MCF 10A (cell line): ENCODE data around the gene ARL15. TPM values are rescaled to one million over a fixed set of nuclear protein-coding genes. Genes with fewer than 3 reads are reported as not detected.
"Not testable (repeated sequence)": the region's sequence is repeated elsewhere in the genome, so short reads cannot be mapped to it uniquely, and the experiment has no call there.

Experiments used
- Bru-seq: library from RNA; stranded (reverse); fragments of 400-500 nt; gene quantifications from one replicate; lab custom pipeline; 2021; lab: Mats Ljungman, UMichigan
- BruChase-seq, 2 experiments: library from RNA; stranded (reverse); fragments of 400-500 nt; gene quantifications; one replicate each; lab custom pipeline; 2021; lab: Mats Ljungman, UMichigan
- BruUV-seq: library from RNA; stranded (reverse); fragments of 400-500 nt; replicated peaks from 2 replicates; lab custom pipeline; 2021; lab: Mats Ljungman, UMichigan
- CTCF ChIA-PET: fragments of 300-600 bp; sonication (Branson Sonifier 250); formaldehyde crosslinking; extraction: SDS; loops from one replicate; lab custom pipeline; 2021; ENCODE audit warnings: antibody characterized with exemption, inconsistent platforms; lab: Yijun Ruan, JAX
- POLR2A ChIA-PET: fragments of 300-600, 350-650 bp; sonication (Branson Sonifier 250); formaldehyde crosslinking; extraction: SDS; loops from one replicate; lab custom pipeline; 2020; ENCODE audit warnings: antibody characterized with exemption, inconsistent platforms; lab: Yijun Ruan, JAX
- DNase-seq: peaks from one replicate; pipeline ENCODE4 v3.0.0-alpha.2; 2018; ENCODE audit not compliant: unreplicated experiment
- H3K27ac Mint-ChIP-seq: one replicate; pipeline ENCODE4 v1.8.0; 2022; ENCODE audit warnings: mild to moderate bottlenecking, low read depth, mixed read lengths; ENCODE audit not compliant: unreplicated experiment
- H3K27me3 Mint-ChIP-seq: one replicate; pipeline ENCODE4 v1.8.0; 2022; ENCODE audit warnings: mixed read lengths; ENCODE audit not compliant: insufficient read depth, unreplicated experiment
- H3K36me3 Mint-ChIP-seq: one replicate; pipeline ENCODE4 v1.8.0; 2022; ENCODE audit warnings: mild to moderate bottlenecking, moderate library complexity, mixed read lengths; ENCODE audit not compliant: insufficient read depth, unreplicated experiment
- H3K4me1 Mint-ChIP-seq: one replicate; pipeline ENCODE4 v1.8.0; 2022; ENCODE audit warnings: mixed read lengths; ENCODE audit not compliant: insufficient read depth, unreplicated experiment
- H3K4me3 Mint-ChIP-seq: one replicate; pipeline ENCODE4 v1.8.0; 2022; ENCODE audit warnings: mild to moderate bottlenecking, moderate library complexity, mixed read lengths; ENCODE audit not compliant: unreplicated experiment
- H3K9me3 Mint-ChIP-seq: one replicate; pipeline ENCODE4 v1.8.0; 2022; ENCODE audit warnings: mixed read lengths; ENCODE audit not compliant: unreplicated experiment
- intact Hi-C: fragments of 100-400 bp; cut with micrococcal nuclease; formaldehyde crosslinking; loops from 2 replicates; pipeline ENCODE4 v1.14.1; 2022
- long read RNA-seq: library from polyadenylated mRNA; stranded (forward); transcript quantifications from one replicate; pipeline ENCODE4 v2.0.0, GENCODE V29; 2022
- total RNA-seq: library from RNA; stranded (reverse); gene quantifications from 2 replicates; pipeline ENCODE4 v1.2.3, GENCODE V29; 2022
- TF ChIP-seq, protein P1 (sequence below): fragments of 200-600 bp; IDR thresholded peaks from one replicate; pipeline ENCODE4 v1.8.0; 2022; ENCODE audit warnings: antibody characterized with exemption, mild to moderate bottlenecking; ENCODE audit not compliant: unreplicated experiment

Gene ARL15
- total RNA-seq (10.1 and 11.3 TPM in 2 replicates), Bru-seq, nascent RNA (percentile 55 among the genes with signal in this experiment), BruChase-seq, experiment 1, labeled RNA remaining after a 6-hour chase (percentile 57 among the genes with signal in this experiment), BruChase-seq, experiment 2, labeled RNA remaining after a 2-hour chase (percentile 59 among the genes with signal in this experiment)
- long read RNA-seq, partial matches to known transcripts, result 0 of 3 reads
- long read RNA-seq, other reads (novel, unspliced or antisense), result 1 of 3 reads

DNA sequence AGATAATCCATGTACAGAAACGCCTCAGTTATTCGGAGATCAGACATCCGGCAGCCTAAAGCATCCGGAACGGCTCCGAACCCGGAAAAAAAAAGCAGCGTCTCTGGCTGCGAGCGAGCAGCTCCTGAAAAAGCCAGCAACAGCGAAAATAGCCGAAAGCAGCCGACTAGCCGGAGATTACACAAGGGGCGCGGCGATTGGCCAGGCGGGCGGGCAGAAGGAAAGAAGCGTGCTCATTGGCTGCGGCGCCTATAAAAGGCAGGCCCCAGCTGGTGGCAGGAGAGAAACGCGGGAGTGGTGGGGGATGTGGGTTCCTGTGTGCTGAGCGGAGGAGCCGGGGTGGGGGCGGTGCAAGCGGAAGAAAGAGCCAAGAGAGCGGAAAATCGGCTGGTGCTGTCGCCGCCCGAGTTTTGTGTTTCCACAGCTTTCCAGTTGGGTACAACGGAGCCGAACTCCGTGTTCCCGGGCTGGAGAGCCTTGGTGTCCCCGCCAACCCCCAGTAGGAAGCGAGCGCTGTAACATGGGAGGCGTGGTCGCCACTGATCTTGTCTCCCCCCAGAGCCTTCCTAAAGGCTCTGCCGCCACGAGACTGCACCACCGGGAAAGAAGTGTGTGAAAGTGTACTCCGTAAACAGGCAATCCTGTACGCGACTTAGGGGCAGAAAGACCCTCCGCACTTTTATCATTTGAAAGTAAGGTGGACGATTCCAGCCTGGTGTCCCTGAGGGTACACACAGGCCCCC is at the start of gene ARL15:
ARL15 (minus strand) TSS at position 141 of the 743 bp plus-strand sequence.
- POLR2A ChIA-PET, result interaction anchor here (0.5 to 4.3 kb wide), 53 partner anchors 9 to 1708 kb away, joined by 3 to 85 read pairs (median 4); partner anchors contain the start of genes DHX29, HSPB3 and PLPP1
- DNase-seq, result peak; percentile 98
- intact Hi-C loops, result loop anchor here (1.0 to 10.0 kb wide), 4 partner anchors 68 to 584 kb away; no protein-coding TSS in a partner anchor

DNA sequence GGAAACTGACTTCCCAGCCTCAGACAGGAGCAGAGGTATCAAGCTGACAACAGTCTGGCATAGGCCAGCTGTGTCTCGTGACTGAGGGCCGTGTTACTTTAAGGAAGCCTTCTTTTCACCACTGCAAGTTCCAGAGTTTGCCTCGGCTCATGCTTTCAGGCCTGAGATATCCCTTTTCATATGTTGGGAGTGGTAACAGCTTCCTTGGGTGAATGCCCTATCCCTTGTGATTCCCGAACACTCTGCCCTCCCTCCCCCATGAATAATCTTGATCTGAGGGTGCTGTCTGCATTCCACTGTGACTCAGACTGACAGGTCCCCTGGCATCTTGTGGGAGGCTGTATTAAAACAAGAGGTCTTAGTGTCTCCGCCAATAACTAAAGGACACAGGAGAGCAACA is 49.7 kb upstream of the ARL15 start:
- Mint-ChIP-seq H3K4me3 (no peak overlapping the region), H3K9me3 (peaks cover 8% of the 10 kb centered on the region), H3K27ac (no peak overlapping the region), H3K27me3 (no peaks in the 10 kb centered on the region), H3K4me1 (peaks cover 15% of the 10 kb centered on the region), H3K36me3 (no peaks in the 10 kb centered on the region)
- ChIA-PET CTCF (interaction anchor here (0.8 to 1.7 kb wide), 4 partner anchors 45 to 129 kb away, joined by 3 to 6 read pairs (median 4); no protein-coding TSS in a partner anchor), POLR2A (interaction anchor here (0.7 to 2.2 kb wide), 6 partner anchors 8 to 97 kb away, joined by 3 to 16 read pairs (median 3); partner anchors contain the start of gene ARL15)
- DNase-seq, result peak; percentile 63
- intact Hi-C loops, result no loop called here
- TF ChIP-seq, protein P1, sequence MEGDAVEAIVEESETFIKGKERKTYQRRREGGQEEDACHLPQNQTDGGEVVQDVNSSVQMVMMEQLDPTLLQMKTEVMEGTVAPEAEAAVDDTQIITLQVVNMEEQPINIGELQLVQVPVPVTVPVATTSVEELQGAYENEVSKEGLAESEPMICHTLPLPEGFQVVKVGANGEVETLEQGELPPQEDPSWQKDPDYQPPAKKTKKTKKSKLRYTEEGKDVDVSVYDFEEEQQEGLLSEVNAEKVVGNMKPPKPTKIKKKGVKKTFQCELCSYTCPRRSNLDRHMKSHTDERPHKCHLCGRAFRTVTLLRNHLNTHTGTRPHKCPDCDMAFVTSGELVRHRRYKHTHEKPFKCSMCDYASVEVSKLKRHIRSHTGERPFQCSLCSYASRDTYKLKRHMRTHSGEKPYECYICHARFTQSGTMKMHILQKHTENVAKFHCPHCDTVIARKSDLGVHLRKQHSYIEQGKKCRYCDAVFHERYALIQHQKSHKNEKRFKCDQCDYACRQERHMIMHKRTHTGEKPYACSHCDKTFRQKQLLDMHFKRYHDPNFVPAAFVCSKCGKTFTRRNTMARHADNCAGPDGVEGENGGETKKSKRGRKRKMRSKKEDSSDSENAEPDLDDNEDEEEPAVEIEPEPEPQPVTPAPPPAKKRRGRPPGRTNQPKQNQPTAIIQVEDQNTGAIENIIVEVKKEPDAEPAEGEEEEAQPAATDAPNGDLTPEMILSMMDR, result no peak
- no TSS peak for BruUV-seq

More for the DNA sequence above, at the start of gene ARL15:
- peaks cover 9% of the 10 kb centered on the region for H3K36me3 Mint-ChIP-seq
- TF ChIP-seq, protein P1, result no peak
- peaks cover 17% of the 10 kb centered on the region for H3K4me1 Mint-ChIP-seq
- no peaks in the 10 kb centered on the region for H3K27me3 Mint-ChIP-seq
- peak within 1 kb of the TSS; percentile 88 for H3K4me3 Mint-ChIP-seq
- H3K27ac Mint-ChIP-seq, result peak within 1 kb of the TSS; percentile 86
- CTCF ChIA-PET, result interaction anchor here (0.6 to 4.3 kb wide), 12 partner anchors 20 to 183 kb away, joined by 3 to 28 read pairs (median 4); no protein-coding TSS in a partner anchor
- H3K9me3 Mint-ChIP-seq, result no peaks in the 10 kb centered on the region
- BruUV-seq, result TSS peak; percentile 88

- POLR2A ChIA-PET, result no interaction called here
- Mint-ChIP-seq H3K27ac (no peak overlapping the region), H3K27me3 (no peaks in the 10 kb centered on the region), H3K4me1 (peaks cover 15% of the 10 kb centered on the region), H3K36me3 (no peaks in the 10 kb centered on the region), H3K4me3 (no peak overlapping the region), H3K9me3 (peaks cover 11% of the 10 kb centered on the region)
- no TSS peak for BruUV-seq
- CTCF ChIA-PET, result interaction anchor here (0.5 to 1.0 kb wide), 3 partner anchors 537 to 612 kb away, joined by 3 to 4 read pairs (median 3); no protein-coding TSS in a partner anchor
- no peak for DNase-seq
- TF ChIP-seq, protein P1, result no peak
- intact Hi-C loops, result no loop called here
Measured at GRCh38 chr5:54357408-54358058, 47.2 kb upstream of the ARL15 start.

- H3K27ac Mint-ChIP-seq, DNase-seq, POLR2A ChIA-PET, H3K4me1 Mint-ChIP-seq, H3K36me3 Mint-ChIP-seq, H3K4me3 Mint-ChIP-seq, CTCF ChIA-PET, BruUV-seq, H3K27me3 Mint-ChIP-seq, intact Hi-C loops: not testable (repeated sequence)
- peaks cover 11% of the 10 kb centered on the region for H3K9me3 Mint-ChIP-seq
Measured at GRCh38 chr5:54353933-54354564, 43.7 kb upstream of the ARL15 start.

DNA sequence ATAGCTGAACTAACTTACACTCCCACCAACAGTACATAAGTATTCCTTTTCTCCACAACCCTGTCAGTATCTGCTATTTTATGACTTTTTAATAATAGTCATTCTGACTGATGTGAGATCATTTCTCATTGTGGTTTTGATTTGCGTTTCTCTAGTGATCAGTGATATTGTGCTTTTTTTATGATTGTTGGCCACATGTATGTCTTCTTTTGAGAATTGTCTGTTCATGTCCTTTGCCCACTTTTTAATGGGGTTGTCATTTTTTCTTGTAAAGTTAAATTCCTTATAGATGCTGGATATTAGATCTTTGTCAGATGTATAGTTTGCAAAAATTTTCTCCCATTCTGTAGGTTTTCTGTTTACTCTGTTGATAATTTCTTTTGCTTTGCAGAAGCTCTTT is 42.2 kb upstream of the ARL15 start:
- intact Hi-C loops, H3K4me3 Mint-ChIP-seq, H3K36me3 Mint-ChIP-seq, DNase-seq, H3K27ac Mint-ChIP-seq, BruUV-seq, H3K4me1 Mint-ChIP-seq, H3K27me3 Mint-ChIP-seq: not testable (repeated sequence)
- ChIA-PET CTCF (interaction anchor here (0.7 to 1.4 kb wide), 2 partner anchors 137 to 549 kb away, joined by 3 to 4 read pairs; no protein-coding TSS in a partner anchor), POLR2A (interaction anchor here (1.1 kb wide), 1 partner anchor 42 kb away, joined by 3 read pairs; the partner anchor contains the start of gene ARL15)
- H3K9me3 Mint-ChIP-seq, result peaks cover 11% of the 10 kb centered on the region
